WTC11 (cell line): ENCODE measurements around the gene C2orf76.

ENCODE experiments used
- IRF2 ChIP-seq: sonication (generic); formaldehyde crosslinking; IDR thresholded peaks from 2 replicates; pipeline ENCODE4 v1.8.0; 2022; ENCODE audit warnings: low read depth, missing genetic modification reagents, borderline replicate concordance
- MXD4 ChIP-seq: fragments of 250-450 bp; sonication (Bioruptor Pico); IDR thresholded peaks from 2 replicates; pipeline ENCODE4 v1.8.0; 2021; ENCODE audit warnings: mild to moderate bottlenecking, moderate library complexity, borderline replicate concordance
- OVOL2 ChIP-seq: fragments of 250-450 bp; sonication (Bioruptor Pico); IDR thresholded peaks from 2 replicates; pipeline ENCODE4 v1.9.0; 2021; ENCODE audit warnings: mild to moderate bottlenecking, borderline replicate concordance
- SOX15 ChIP-seq: fragments of 250-450 bp; sonication (Bioruptor Pico); IDR thresholded peaks from 2 replicates; pipeline ENCODE4 v1.9.0; 2021; ENCODE audit warnings: mild to moderate bottlenecking
- TEAD4 ChIP-seq: sonication (generic); formaldehyde crosslinking; IDR thresholded peaks from 2 replicates; pipeline ENCODE4 v1.8.0; 2022; ENCODE audit warnings: mild to moderate bottlenecking, missing genetic modification reagents
- ZNF138 ChIP-seq: sonication (generic); formaldehyde crosslinking; conservative IDR thresholded peaks from 2 replicates; pipeline ENCODE4 v1.8.1; 2022; ENCODE audit warnings: mild to moderate bottlenecking, moderate library complexity, missing genetic modification reagents
- ZNF317 ChIP-seq: sonication (generic); formaldehyde crosslinking; IDR thresholded peaks from 2 replicates; pipeline ENCODE4 v1.8.1; 2023; ENCODE audit warnings: low read depth, mild to moderate bottlenecking, moderate library complexity, missing genetic modification reagents, borderline replicate concordance
- ZNF416 ChIP-seq: fragments of 250-450 bp; sonication (Bioruptor Pico); IDR thresholded peaks from 2 replicates; pipeline ENCODE4 v1.9.0; 2021; ENCODE audit warnings: mild to moderate bottlenecking, inconsistent platforms
- TF ChIP-seq, protein P1 (sequence below): fragments of 200-600 bp; IDR thresholded peaks from 2 replicates; pipeline ENCODE4 v1.8.0; 2022; ENCODE audit warnings: antibody characterized with exemption
- TF ChIP-seq, protein P2 (sequence below): sonication (generic); formaldehyde crosslinking; IDR thresholded peaks from 2 replicates; pipeline ENCODE4 v1.8.0; 2022; ENCODE audit warnings: mild to moderate bottlenecking, missing genetic modification reagents
- TF ChIP-seq, protein P3 (sequence below): sonication (generic); formaldehyde crosslinking; IDR thresholded peaks from 2 replicates; pipeline ENCODE4 v1.8.1; 2022; ENCODE audit warnings: mild to moderate bottlenecking, moderate library complexity, missing genetic modification reagents
- TF ChIP-seq, protein P4 (sequence below): sonication (generic); formaldehyde crosslinking; IDR thresholded peaks from 2 replicates; pipeline ENCODE4 v1.8.0; 2022; ENCODE audit warnings: mild to moderate bottlenecking, missing genetic modification reagents
- TF ChIP-seq, protein P5 (sequence below): fragments of 250-450 bp; sonication (Bioruptor Pico); IDR thresholded peaks from 2 replicates; pipeline ENCODE4 v1.9.0; 2021; ENCODE audit warnings: moderate library complexity, mild to moderate bottlenecking, inconsistent platforms, borderline replicate concordance
- TF ChIP-seq, protein P6 (sequence below): sonication (generic); formaldehyde crosslinking; IDR thresholded peaks from 2 replicates; pipeline ENCODE4 v1.8.0; 2022; ENCODE audit warnings: missing genetic modification reagents

DNA sequence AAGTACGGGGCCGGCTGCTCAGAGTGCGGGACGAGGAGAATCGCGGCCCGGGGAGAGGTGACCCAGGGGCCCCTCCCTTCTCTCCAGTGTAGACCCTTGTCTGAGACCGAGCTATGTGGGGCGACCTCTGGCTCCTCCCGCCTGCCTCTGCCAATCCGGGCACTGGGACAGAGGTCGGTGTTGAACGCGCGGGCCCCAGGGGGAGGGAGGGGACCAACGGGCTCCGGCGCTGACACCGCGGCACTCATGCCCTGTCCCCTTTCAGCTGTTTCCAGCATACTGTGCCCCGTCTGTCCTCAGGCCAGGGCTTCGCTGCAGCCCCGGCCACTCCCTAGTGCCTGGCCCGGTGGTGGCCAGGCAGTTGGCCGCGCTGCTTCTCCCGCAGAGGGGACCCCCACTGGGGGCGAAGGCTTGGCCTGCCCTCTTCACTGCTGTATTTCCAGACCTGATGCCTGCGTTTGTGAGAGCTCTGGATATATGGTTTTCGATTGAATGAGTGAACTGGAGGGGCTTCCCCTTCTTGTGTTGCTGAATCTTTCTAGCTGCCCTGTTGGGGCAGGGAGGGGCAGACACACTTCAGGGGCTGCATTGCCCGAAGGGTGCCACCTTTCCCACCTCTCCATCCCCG, 952 bp upstream of the C2orf76 start:
- TF ChIP-seq, protein P1, sequence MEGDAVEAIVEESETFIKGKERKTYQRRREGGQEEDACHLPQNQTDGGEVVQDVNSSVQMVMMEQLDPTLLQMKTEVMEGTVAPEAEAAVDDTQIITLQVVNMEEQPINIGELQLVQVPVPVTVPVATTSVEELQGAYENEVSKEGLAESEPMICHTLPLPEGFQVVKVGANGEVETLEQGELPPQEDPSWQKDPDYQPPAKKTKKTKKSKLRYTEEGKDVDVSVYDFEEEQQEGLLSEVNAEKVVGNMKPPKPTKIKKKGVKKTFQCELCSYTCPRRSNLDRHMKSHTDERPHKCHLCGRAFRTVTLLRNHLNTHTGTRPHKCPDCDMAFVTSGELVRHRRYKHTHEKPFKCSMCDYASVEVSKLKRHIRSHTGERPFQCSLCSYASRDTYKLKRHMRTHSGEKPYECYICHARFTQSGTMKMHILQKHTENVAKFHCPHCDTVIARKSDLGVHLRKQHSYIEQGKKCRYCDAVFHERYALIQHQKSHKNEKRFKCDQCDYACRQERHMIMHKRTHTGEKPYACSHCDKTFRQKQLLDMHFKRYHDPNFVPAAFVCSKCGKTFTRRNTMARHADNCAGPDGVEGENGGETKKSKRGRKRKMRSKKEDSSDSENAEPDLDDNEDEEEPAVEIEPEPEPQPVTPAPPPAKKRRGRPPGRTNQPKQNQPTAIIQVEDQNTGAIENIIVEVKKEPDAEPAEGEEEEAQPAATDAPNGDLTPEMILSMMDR, result no peak
- no peak for TF ChIP-seq ZNF317 (CRISPR knock-in tag)
- TF ChIP-seq ZNF138, result no peak
- TF ChIP-seq MXD4 (CRISPR knock-in tag), result no peak
- TF ChIP-seq SOX15 (CRISPR knock-in tag), result no peak
- TF ChIP-seq OVOL2 (CRISPR knock-in tag), result no peak
- TF ChIP-seq, protein P2, sequence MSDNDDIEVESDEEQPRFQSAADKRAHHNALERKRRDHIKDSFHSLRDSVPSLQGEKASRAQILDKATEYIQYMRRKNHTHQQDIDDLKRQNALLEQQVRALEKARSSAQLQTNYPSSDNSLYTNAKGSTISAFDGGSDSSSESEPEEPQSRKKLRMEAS (CRISPR knock-in tag), result no peak
- TF ChIP-seq, protein P3, sequence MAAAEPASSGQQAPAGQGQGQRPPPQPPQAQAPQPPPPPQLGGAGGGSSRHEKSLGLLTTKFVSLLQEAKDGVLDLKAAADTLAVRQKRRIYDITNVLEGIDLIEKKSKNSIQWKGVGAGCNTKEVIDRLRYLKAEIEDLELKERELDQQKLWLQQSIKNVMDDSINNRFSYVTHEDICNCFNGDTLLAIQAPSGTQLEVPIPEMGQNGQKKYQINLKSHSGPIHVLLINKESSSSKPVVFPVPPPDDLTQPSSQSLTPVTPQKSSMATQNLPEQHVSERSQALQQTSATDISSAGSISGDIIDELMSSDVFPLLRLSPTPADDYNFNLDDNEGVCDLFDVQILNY, result 0 out of 2 replicates have a peak, but pooled peaks have one; percentile 25
- no peak for TF ChIP-seq ZNF416 (CRISPR knock-in tag)
- TF ChIP-seq IRF2, result no peak
- TF ChIP-seq, protein P4, sequence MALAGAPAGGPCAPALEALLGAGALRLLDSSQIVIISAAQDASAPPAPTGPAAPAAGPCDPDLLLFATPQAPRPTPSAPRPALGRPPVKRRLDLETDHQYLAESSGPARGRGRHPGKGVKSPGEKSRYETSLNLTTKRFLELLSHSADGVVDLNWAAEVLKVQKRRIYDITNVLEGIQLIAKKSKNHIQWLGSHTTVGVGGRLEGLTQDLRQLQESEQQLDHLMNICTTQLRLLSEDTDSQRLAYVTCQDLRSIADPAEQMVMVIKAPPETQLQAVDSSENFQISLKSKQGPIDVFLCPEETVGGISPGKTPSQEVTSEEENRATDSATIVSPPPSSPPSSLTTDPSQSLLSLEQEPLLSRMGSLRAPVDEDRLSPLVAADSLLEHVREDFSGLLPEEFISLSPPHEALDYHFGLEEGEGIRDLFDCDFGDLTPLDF (CRISPR knock-in tag), result no peak
- TF ChIP-seq, protein P5, sequence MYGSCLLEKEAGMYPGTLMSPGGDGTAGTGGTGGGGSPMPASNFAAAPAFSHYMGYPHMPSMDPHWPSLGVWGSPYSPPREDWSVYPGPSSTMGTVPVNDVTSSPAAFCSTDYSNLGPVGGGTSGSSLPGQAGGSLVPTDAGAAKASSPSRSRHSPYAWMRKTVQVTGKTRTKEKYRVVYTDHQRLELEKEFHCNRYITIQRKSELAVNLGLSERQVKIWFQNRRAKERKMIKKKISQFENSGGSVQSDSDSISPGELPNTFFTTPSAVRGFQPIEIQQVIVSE (CRISPR knock-in tag), result no peak
- TF ChIP-seq, protein P6, sequence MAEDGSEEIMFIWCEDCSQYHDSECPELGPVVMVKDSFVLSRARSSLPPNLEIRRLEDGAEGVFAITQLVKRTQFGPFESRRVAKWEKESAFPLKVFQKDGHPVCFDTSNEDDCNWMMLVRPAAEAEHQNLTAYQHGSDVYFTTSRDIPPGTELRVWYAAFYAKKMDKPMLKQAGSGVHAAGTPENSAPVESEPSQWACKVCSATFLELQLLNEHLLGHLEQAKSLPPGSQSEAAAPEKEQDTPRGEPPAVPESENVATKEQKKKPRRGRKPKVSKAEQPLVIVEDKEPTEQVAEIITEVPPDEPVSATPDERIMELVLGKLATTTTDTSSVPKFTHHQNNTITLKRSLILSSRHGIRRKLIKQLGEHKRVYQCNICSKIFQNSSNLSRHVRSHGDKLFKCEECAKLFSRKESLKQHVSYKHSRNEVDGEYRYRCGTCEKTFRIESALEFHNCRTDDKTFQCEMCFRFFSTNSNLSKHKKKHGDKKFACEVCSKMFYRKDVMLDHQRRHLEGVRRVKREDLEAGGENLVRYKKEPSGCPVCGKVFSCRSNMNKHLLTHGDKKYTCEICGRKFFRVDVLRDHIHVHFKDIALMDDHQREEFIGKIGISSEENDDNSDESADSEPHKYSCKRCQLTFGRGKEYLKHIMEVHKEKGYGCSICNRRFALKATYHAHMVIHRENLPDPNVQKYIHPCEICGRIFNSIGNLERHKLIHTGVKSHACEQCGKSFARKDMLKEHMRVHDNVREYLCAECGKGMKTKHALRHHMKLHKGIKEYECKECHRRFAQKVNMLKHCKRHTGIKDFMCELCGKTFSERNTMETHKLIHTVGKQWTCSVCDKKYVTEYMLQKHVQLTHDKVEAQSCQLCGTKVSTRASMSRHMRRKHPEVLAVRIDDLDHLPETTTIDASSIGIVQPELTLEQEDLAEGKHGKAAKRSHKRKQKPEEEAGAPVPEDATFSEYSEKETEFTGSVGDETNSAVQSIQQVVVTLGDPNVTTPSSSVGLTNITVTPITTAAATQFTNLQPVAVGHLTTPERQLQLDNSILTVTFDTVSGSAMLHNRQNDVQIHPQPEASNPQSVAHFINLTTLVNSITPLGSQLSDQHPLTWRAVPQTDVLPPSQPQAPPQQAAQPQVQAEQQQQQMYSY (CRISPR knock-in tag), result no peak
- no peak for TF ChIP-seq TEAD4
